Activated CD4-positive, alpha-beta T cell treated with anti-CD3 and anti-CD28 coated beads for 4 hours (primary cell): ENCODE measurements around the gene C2CD2L.
"Not testable (repeated sequence)": the region's sequence is repeated elsewhere in the genome, so short reads cannot be mapped to it uniquely, and the experiment has no call there.

Source experiments
- DNase-seq, 2 donors: peaks; one replicate each; pipeline ENCODE4 v3.0.0-alpha.2; 2020

The C2CD2L gene

DNA sequence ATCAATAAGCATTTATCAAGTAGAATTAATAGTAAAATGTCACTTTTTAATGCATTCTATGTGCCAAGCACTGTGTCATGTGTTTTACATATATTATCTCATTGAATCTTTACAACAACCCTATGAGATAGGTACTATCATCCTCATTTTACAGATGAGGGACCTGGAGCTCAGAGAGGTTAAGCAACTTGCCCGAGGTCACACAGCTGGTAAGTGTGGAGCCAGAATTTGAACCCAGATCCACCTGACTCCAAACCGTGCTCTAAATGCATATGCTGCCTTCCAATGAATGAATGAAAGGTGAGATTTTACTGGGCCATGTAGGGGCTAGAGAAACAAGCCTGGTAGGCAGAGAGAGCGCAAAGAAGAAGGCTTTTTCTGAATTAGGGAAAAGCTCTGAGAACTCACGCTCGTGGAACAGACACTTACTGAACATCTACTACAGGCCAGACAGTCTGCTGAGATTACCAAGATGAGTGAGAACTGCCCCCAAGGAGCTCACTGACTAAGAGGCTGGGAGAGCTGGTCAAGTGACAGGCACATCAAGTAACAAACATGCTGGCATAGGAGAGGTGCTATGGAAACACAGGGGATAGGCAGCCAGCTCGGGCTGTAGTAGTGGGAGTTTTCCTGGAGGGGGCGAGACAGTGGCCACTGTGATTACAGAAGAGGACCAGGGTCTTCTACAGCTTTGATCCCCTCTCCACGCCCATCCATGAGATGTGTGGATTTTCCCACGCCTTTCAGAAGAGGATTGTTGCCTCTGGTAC lies 46.1 kb downstream of the C2CD2L start:
- DNase-seq: no peak

DNA sequence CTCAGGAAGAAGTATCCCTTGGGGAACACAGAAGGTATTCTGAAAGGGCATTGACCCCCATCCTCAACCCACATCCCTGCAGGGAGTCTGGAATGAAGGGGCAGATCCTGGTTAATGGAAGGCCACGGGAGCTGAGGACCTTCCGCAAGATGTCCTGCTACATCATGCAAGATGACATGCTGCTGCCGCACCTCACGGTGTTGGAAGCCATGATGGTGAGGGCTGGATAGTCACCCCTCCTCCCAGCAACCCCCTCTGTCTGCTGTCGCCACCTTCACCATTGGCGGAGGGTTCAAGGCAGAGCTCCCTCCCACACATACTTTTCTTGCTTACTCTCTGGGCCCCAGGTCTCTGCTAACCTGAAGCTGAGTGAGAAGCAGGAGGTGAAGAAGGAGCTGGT lies 47.0 kb downstream of the C2CD2L start:
- no peak for DNase-seq

DNA sequence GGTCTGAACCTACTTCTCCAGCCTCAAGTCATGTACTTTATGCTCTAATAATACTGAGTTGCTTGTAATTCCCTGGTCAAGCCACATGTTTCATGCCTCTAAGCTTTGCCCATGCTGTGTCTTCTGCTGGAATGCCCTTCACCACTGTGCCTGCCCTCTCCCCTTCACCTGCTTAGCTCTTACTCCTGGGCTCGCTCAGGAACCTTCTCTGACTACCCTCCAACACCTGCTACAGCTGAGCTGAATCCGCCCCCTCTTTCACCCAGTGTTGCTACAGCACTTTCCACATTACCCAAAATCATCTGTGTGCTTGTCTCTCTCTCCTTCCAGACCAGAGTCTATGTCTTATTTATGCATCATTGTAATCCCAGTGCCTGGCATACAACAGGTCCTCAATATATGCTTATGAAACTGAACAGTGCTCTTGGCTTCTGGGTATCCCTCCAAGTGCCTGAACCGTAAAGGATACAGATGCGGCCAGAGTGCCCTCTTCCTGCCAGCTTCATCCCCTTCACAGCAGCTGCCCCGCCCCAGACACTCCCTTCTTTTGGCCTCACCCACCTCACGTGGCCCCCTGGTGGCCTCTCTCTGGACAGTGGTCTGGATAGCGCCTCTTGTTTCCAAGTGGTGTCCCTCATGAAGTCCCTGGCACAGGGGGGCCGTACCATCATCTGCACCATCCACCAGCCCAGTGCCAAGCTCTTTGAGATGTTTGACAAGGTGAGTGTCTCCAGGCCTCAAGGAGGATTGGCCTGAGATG lies 48.8 kb downstream of the C2CD2L start:
- no peak for DNase-seq

DNA sequence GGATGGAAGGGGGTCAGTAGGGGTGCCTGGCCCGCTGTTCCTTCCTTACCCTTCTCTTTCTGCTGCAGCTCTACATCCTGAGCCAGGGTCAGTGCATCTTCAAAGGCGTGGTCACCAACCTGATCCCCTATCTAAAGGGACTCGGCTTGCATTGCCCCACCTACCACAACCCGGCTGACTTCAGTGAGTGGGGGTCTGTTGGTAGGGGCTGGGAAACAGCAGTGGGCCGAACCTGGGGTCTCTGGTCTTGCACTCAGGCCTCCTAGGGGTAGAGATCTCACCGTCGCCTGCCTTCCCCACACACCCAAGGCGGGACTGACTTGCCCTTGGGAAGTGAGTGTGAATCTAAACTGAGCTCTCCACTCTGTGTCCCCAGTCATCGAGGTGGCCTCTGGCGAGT lies 49.4 kb downstream of the C2CD2L start:
- DNase-seq: no peak

DNA sequence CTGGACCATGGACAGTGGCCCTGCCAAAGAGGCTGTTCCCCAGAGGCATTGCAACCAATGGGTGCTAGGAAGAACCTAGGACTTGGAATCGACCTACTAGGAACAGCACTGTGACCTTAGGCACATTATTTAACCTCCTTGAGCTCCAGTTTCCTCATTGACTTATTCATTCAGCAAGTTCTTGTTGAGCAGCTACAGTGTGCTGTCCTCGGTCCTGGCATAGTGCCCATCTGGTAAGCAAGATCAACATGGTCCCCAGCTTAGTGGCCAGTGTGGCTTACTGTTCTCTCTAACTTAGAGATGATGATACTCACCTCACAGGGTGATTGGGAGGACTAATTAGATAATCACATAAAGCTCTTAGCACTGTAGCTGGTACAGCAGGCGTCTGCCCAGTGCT lies 49.9 kb downstream of the C2CD2L start:
- DNase-seq: no peak

DNA sequence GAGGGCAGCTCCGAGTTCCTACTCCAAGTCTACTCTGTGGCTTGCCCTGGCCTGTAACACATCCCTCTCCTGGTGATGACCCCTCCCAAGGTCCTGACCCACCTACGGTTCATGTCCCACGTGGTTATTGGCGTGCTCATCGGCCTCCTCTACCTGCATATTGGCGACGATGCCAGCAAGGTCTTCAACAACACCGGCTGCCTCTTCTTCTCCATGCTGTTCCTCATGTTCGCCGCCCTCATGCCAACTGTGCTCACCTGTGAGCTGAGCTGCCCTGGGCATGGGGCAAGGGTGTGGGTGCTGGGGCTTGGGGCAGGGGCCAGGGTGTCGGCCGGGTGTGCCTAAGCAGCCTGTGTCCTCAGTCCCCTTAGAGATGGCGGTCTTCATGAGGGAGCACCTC lies 51.3 kb downstream of the C2CD2L start:
- no peak for DNase-seq

DNA sequence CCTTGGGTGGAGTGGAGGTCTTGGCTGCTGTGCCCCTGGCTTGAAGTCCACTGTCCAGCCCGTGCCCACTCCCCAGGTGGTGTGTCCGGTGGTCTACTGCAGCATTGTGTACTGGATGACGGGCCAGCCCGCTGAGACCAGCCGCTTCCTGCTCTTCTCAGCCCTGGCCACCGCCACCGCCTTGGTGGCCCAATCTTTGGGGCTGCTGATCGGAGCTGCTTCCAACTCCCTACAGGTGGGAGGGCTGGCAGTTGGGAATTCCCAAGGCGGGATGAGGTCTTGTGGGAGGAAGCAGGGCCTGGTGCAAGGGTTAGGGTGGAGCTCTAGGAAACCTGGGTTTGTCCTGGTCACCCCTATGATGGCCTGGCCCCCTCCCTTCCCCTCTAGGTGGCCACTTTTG lies 53.0 kb downstream of the C2CD2L start:
- DNase-seq: no peak

DNA sequence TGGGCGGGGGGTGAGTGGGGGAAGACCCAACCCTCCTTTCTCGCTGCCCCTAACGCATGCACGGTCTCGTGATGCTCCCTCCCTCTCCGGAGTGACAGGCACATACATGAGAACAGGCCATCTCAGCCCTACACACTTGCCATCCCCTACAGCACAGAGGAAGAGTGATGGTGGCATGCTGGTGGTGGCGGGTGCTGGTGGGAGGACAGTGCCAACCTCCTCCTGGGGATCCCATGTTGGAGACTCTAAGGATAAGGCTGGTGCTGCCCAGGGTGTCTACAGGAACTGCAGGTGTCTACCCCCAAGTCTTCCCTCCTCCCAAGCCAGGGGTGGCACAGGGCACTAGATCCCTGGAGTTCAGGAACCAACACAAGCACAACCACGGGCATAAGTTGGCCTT lies 54.7 kb downstream of the C2CD2L start:
- DNase-seq: no peak

DNA sequence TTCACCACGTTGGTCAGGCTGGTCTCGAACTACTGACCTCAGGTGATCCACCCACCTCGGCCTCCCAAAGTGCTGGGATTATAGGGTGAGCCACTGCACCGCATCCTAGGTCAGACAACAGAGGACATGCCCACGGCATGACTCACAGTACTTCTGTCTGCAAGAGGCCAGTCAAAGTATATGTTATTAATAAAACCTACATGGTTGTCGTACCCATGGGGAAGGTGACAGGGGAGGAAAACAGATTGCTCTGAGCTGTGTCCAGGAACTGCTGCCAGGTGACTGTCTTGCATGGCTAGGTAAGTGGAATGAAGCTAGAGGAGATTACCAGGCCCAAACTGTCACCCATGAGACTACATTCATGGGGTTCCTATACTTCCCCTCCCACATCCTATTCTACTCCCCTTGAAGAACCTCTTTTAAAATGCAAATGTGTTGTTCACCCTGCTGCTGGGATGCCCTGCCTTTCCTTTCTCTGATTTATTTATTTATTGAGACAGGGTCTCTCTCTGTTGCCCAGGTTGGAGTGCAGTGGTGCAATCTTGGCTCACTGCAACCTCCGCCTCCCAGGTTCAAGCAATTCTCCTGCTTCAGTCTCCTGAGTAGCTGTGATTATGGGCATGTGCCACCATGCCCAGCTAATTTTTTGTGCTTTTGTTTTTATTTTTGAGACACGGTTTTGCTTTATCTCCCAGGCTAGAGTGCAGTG lies 59.4 kb downstream of the C2CD2L start:
- DNase-seq: no peak

DNA sequence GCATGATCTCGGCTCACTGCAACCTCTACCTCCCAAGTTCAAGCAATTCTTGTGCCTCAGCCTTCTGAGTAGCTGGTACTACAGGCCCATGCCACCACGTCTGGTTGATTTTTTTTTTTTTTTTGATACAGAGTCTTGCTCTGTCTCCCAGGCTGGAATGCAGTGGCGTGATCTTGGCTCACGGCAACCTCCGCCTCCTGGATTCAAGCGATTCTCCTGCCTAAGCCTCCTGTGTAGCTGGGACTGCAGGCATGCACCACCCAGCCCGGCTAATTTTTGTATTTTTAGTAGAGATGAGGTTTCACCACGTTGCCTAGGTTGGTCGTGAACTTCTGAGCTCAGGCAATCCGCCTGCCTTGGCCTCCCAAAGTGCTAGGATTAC lies 59.9 kb downstream of the C2CD2L start:
- DNase-seq: not testable (repeated sequence)

DNA sequence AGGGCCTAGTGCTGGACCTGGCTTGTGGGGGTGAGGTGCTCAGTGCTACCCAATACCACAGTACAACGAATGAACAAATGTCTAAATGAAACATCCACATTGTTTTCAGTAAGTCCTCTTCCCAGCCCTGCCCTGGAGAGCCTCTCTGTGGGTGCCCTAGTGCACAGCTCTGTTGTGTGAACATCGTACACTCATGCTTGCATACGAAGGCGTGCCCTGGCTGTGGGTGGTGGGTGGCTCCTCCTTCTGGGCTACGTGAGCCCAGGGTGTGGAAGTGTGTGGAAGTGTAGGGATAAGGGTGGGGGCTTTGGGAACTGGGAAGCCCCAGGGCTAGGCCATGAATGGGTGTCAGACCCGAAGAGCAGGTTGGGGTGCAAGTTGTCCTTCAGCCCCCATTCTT lies 60.8 kb downstream of the C2CD2L start:
- no peak for DNase-seq
